Ectodermal cell (in vitro differentiated cells): ENCODE data around the gene GPD1L.

ENCODE experiments used
- H3K27ac ChIP-seq: 2 replicates; pipeline ENCODE4 v1.7.0; 2013; ENCODE audit warnings: mild to moderate bottlenecking, low read depth, low read length; ENCODE audit not compliant: insufficient read depth, poor library complexity, severe bottlenecking
- H3K27me3 ChIP-seq: 2 replicates; pipeline ENCODE4 v1.7.0; 2013; ENCODE audit warnings: mild to moderate bottlenecking, low read length; ENCODE audit not compliant: insufficient read depth, control insufficient read depth, poor library complexity, severe bottlenecking
- H3K36me3 ChIP-seq: one replicate; pipeline ENCODE4 v1.7.0; 2013; ENCODE audit warnings: low read length; ENCODE audit not compliant: control insufficient read depth, insufficient read depth
- H3K4me1 ChIP-seq: one replicate; pipeline ENCODE4 v1.7.0; 2013; ENCODE audit warnings: low read length; ENCODE audit not compliant: control insufficient read depth, insufficient read depth
- H3K4me3 ChIP-seq: 2 replicates; pipeline ENCODE4 v1.7.0; 2013; ENCODE audit warnings: low read depth, low read length, control low read depth; ENCODE audit not compliant: insufficient read depth
- H3K9me3 ChIP-seq: 2 replicates; pipeline ENCODE4 v1.7.0; 2013; ENCODE audit warnings: mild to moderate bottlenecking, low read length, moderate library complexity; ENCODE audit not compliant: control insufficient read depth
- WGBS, 2 experiments: methylation state at CpG; one replicate each; pipeline ENCODE4 v1.1.7; 2013; ENCODE audit warnings: missing lambda C conversion rate in 2 of 2; 5-methylcytosine and 5-hydroxymethylcytosine counted together

GPD1L gene

GRCh38 chr3:32193101-32193500, 86.7 kb downstream of the GPD1L start:
- H3K9me3 ChIP-seq: no peaks in the 10 kb centered on the region
- no peaks in the 10 kb centered on the region for H3K36me3 ChIP-seq
- H3K4me1 ChIP-seq: no peaks in the 10 kb centered on the region
- no peak overlapping the region for H3K27ac ChIP-seq
- H3K27me3 ChIP-seq: no peaks in the 10 kb centered on the region
- H3K4me3 ChIP-seq: no peak overlapping the region

- 90 to 95% methylated on average over 1 of the region's 1 CpG for WGBS, 2 experiments
- Histone ChIP-seq H3K27me3 (no peaks in the 10 kb centered on the region), H3K27ac (no peak overlapping the region), H3K4me1 (no peaks in the 10 kb centered on the region), H3K36me3 (no peaks in the 10 kb centered on the region), H3K9me3 (no peaks in the 10 kb centered on the region), H3K4me3 (no peak overlapping the region)
Measured at GRCh38 chr3:32194653-32195052, 88.2 kb downstream of the GPD1L start.

- no peak overlapping the region for H3K27ac ChIP-seq
- no peaks in the 10 kb centered on the region for H3K4me1 ChIP-seq
- H3K36me3 ChIP-seq: no peaks in the 10 kb centered on the region
- H3K4me3 ChIP-seq: no peak overlapping the region
- 97% methylated on average over 4 of the region's 4 CpGs for WGBS, 2 experiments
- no peaks in the 10 kb centered on the region for H3K27me3 ChIP-seq
- H3K9me3 ChIP-seq: no peaks in the 10 kb centered on the region
Measured at GRCh38 chr3:32195995-32196540, 89.6 kb downstream of the GPD1L start.

GRCh38 chr3:32197991-32198390, 91.6 kb downstream of the GPD1L start:
- H3K27me3 ChIP-seq: no peaks in the 10 kb centered on the region
- no peaks in the 10 kb centered on the region for H3K9me3 ChIP-seq
- WGBS, 2 experiments: 96 to 100% methylated on average over 1 of the region's 1 CpG
- H3K4me3 ChIP-seq: no peak overlapping the region
- no peaks in the 10 kb centered on the region for H3K36me3 ChIP-seq
- no peak overlapping the region for H3K27ac ChIP-seq
- no peaks in the 10 kb centered on the region for H3K4me1 ChIP-seq

GRCh38 chr3:32198714-32199113, 92.3 kb downstream of the GPD1L start:
- Histone ChIP-seq H3K9me3 (no peaks in the 10 kb centered on the region), H3K4me1 (no peaks in the 10 kb centered on the region), H3K27ac (no peak overlapping the region), H3K4me3 (no peak overlapping the region), H3K27me3 (no peaks in the 10 kb centered on the region), H3K36me3 (no peaks in the 10 kb centered on the region)
- WGBS, 2 experiments: 93 to 94% methylated on average over 3 of the region's 3 CpGs

- Histone ChIP-seq H3K36me3 (no peaks in the 10 kb centered on the region), H3K4me3 (no peak overlapping the region), H3K27ac (no peak overlapping the region), H3K9me3 (no peaks in the 10 kb centered on the region), H3K27me3 (no peaks in the 10 kb centered on the region), H3K4me1 (no peaks in the 10 kb centered on the region)
- WGBS, 2 experiments: 93 to 96% methylated on average over 7 of the region's 7 CpGs
Measured at GRCh38 chr3:32200490-32200889, 94.1 kb downstream of the GPD1L start.

GRCh38 chr3:32200992-32201758, 94.8 kb downstream of the GPD1L start:
- Histone ChIP-seq H3K36me3 (no peaks in the 10 kb centered on the region), H3K27me3 (no peaks in the 10 kb centered on the region), H3K4me1 (no peaks in the 10 kb centered on the region), H3K9me3 (no peaks in the 10 kb centered on the region), H3K4me3 (no peak overlapping the region), H3K27ac (no peak overlapping the region)
- WGBS, 2 experiments: 89 to 93% methylated on average over 10 of the region's 10 CpGs

GRCh38 chr3:32202496-32202895, 96.1 kb downstream of the GPD1L start:
- 86 to 92% methylated on average over 1 of the region's 1 CpG for WGBS, 2 experiments
- no peak overlapping the region for H3K4me3 ChIP-seq
- H3K27ac ChIP-seq: no peak overlapping the region
- no peaks in the 10 kb centered on the region for H3K9me3 ChIP-seq
- no peaks in the 10 kb centered on the region for H3K4me1 ChIP-seq
- no peaks in the 10 kb centered on the region for H3K36me3 ChIP-seq
- no peaks in the 10 kb centered on the region for H3K27me3 ChIP-seq

- no peaks in the 10 kb centered on the region for H3K27me3 ChIP-seq
- H3K9me3 ChIP-seq: no peaks in the 10 kb centered on the region
- H3K36me3 ChIP-seq: no peaks in the 10 kb centered on the region
- no peak overlapping the region for H3K27ac ChIP-seq
- H3K4me3 ChIP-seq: no peak overlapping the region
- H3K4me1 ChIP-seq: no peaks in the 10 kb centered on the region
Measured at GRCh38 chr3:32203854-32204253, 97.4 kb downstream of the GPD1L start.

- 92 to 97% methylated on average over 3 to 4 of the region's 4 CpGs for WGBS, 2 experiments
- no peaks in the 10 kb centered on the region for H3K9me3 ChIP-seq
- no peaks in the 10 kb centered on the region for H3K4me1 ChIP-seq
- H3K27ac ChIP-seq: no peak overlapping the region
- H3K4me3 ChIP-seq: no peak overlapping the region
- no peaks in the 10 kb centered on the region for H3K27me3 ChIP-seq
- no peaks in the 10 kb centered on the region for H3K36me3 ChIP-seq
Measured at GRCh38 chr3:32208447-32208846, 102.0 kb downstream of the GPD1L start.
